ENCODE measurements around the gene KCNIP4. TPM values are rescaled to one million over a fixed set of nuclear protein-coding genes. Genes with fewer than 3 reads are reported as not detected.

Gene KCNIP4
- total RNA-seq, 4 donors from 2014 or later, result 0.19 to 0.50 (median 0.34) TPM; not detected in 1

DNA sequence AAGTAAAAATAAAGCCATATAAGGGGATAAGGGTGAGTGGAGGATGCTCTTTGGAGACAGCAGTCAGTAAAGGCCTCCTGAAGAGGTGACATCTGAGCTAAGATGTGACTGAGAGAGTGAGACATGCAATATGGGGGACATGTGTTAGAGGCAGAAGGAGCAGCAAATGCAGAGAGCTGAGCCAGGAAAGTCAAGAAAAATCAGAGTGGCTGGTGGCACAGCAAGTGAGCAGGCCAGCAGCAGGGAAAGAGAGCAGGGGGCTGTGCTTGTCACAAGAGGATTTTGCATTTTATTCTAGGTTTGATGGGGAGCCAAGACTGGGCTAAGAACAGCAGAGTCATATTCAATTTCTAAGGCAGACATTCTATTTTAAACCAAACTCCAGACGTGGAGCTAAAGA, 394.5 kb downstream of the KCNIP4 start:
- H3K36me3 ChIP-seq, result no peaks in the 10 kb centered on the region
- intact Hi-C loops (cut with DNase I), result no loop called here
- TF ChIP-seq, protein P1, sequence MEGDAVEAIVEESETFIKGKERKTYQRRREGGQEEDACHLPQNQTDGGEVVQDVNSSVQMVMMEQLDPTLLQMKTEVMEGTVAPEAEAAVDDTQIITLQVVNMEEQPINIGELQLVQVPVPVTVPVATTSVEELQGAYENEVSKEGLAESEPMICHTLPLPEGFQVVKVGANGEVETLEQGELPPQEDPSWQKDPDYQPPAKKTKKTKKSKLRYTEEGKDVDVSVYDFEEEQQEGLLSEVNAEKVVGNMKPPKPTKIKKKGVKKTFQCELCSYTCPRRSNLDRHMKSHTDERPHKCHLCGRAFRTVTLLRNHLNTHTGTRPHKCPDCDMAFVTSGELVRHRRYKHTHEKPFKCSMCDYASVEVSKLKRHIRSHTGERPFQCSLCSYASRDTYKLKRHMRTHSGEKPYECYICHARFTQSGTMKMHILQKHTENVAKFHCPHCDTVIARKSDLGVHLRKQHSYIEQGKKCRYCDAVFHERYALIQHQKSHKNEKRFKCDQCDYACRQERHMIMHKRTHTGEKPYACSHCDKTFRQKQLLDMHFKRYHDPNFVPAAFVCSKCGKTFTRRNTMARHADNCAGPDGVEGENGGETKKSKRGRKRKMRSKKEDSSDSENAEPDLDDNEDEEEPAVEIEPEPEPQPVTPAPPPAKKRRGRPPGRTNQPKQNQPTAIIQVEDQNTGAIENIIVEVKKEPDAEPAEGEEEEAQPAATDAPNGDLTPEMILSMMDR (IDR thresholded peaks at IDR 0.05), result no peak
- TF ChIP-seq POLR2AphosphoS5 (IDR thresholded peaks at IDR 0.05), result no peak
- no peak for TF ChIP-seq EP300 (IDR thresholded peaks at IDR 0.05)
- no peak for TF ChIP-seq POLR2A (IDR thresholded peaks at IDR 0.05; ENCODE audit: low read depth)
- no peaks in the 10 kb centered on the region for H3K27me3 ChIP-seq
- no peaks in the 10 kb centered on the region for H3K4me1 ChIP-seq
- 33% methylated on average over 1 of the region's 1 CpG for WGBS
- DNase-seq (ENCODE audit: extremely low spot score), result no peak
- no peak overlapping the region for H3K27ac ChIP-seq (replicated peaks in 1 of 4)
- H3K9me3 ChIP-seq, result no peaks in the 10 kb centered on the region
- H3K4me3 ChIP-seq, result no peak overlapping the region

DNA sequence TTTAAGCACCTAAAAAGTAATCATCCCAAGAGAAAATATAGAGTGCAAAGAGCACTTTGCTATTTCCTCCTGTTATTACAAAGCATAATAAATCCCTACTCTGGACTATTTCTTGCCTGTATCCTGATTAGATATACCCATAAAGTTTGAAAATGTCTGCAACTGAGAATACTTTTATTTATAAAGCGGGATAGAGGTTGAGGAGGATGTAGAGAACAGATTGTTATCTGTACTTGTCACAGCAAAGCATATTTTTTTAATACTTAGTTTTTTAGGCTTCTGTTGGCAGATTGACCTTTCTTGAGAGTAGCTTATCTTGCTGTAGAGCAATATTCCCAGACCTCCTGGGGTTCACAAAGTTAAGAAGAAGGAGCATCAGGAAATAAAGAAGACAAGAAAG, 396.1 kb downstream of the KCNIP4 start:
- H3K27ac ChIP-seq (replicated peaks in 1 of 4), result no peak overlapping the region
- intact Hi-C loops (cut with DNase I), result no loop called here
- H3K36me3 ChIP-seq, result no peaks in the 10 kb centered on the region
- H3K4me3 ChIP-seq, result no peak overlapping the region
- TF ChIP-seq, protein P1 (IDR thresholded peaks at IDR 0.05), result no peak
- TF ChIP-seq EP300 (IDR thresholded peaks at IDR 0.05) (no peak), POLR2AphosphoS5 (IDR thresholded peaks at IDR 0.05) (no peak), POLR2A (IDR thresholded peaks at IDR 0.05; ENCODE audit: low read depth) (no peak)
- 65% methylated on average over 1 of the region's 1 CpG for WGBS
- H3K27me3 ChIP-seq, result no peaks in the 10 kb centered on the region
- no peaks in the 10 kb centered on the region for H3K9me3 ChIP-seq
- no peak for DNase-seq (ENCODE audit: extremely low spot score)
- no peaks in the 10 kb centered on the region for H3K4me1 ChIP-seq

DNA sequence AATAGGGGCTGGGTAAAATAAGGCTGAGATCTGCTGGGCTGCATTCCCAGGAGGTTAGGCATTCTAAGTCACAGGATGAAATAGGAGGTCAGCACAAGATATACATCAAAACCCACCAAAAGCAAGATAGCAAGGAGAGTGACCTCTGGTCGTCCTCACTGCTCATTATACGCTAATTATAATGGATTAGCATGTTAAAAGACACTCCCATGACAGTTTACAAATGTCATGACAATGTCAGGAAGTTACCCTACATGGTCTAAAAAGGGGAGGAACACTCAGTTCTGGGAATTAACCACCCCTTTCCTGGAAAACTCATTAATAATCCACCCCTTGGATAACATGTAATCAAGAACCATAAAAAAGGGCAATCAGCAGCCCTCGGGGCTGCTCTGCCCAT, 403.6 kb downstream of the KCNIP4 start:
- no peaks in the 10 kb centered on the region for H3K27me3 ChIP-seq
- no peak for TF ChIP-seq POLR2AphosphoS5 (IDR thresholded peaks at IDR 0.05)
- no peak for TF ChIP-seq POLR2A (IDR thresholded peaks at IDR 0.05; ENCODE audit: low read depth)
- TF ChIP-seq EP300 (IDR thresholded peaks at IDR 0.05), result no peak
- WGBS, result 80% methylated on average over 3 of the region's 3 CpGs
- no peaks in the 10 kb centered on the region for H3K4me1 ChIP-seq
- intact Hi-C loops (cut with DNase I), result no loop called here
- peaks cover 0 to 6% (median 0%) of the 10 kb centered on the region in 4 donors for H3K9me3 ChIP-seq
- H3K27ac ChIP-seq (replicated peaks in 1 of 4), result no peak overlapping the region
- no peak overlapping the region for H3K4me3 ChIP-seq
- no peaks in the 10 kb centered on the region for H3K36me3 ChIP-seq
- DNase-seq (ENCODE audit: extremely low spot score), result no peak

DNA sequence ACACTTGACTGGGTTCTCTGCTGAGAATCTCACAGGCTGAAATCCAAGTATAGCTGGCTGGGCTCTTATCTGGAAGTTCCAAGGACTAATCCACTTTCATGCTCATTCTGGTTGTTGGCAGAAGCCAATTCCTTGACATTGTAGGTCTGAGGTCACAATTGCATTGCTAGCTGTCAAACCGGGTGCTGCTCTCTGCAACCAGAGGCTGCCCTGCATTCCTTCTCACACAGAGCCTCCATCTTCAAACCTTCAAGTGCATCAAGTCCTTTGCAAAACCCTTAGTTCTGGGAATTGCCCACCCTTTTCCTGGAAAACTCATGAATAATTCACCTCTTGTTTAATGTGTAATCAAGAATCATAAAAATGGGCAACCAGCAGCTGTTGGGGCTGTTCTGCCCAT, 404.2 kb downstream of the KCNIP4 start:
- peaks cover 0 to 6% (median 0%) of the 10 kb centered on the region in 4 donors for H3K9me3 ChIP-seq
- TF ChIP-seq, protein P1 (IDR thresholded peaks at IDR 0.05), result no peak
- no peak for TF ChIP-seq POLR2A (IDR thresholded peaks at IDR 0.05; ENCODE audit: low read depth)
- no peak overlapping the region for H3K27ac ChIP-seq (replicated peaks in 1 of 4)
- no peak for DNase-seq (ENCODE audit: extremely low spot score)
- H3K4me3 ChIP-seq, result no peak overlapping the region
- no peaks in the 10 kb centered on the region for H3K4me1 ChIP-seq
- no peaks in the 10 kb centered on the region for H3K27me3 ChIP-seq
- H3K36me3 ChIP-seq, result no peaks in the 10 kb centered on the region
- intact Hi-C loops (cut with DNase I), result no loop called here
- WGBS, result 56% methylated on average over 1 of the region's 1 CpG

DNA sequence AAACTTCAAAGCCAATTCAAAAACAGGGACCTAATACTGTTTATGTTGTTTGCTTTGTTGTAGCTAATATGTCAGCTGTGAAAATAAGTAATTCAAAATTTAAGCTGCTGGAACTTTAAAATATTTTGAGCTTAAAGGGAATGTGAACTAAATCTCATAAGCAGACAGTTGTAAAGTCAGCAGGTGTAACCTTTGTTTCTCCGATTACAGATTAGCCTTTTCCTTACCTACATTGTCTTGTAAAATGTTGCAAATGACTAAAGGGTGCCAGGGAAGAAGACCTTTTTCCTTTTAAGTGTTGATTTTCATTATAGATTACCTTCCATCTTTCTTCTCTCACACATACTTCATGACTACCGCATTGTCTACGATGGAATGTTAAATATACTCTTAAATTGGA, 405.1 kb downstream of the KCNIP4 start:
- intact Hi-C loops (cut with DNase I), result no loop called here

More for the DNA sequence above, 405.1 kb downstream of the KCNIP4 start:
- no peaks in the 10 kb centered on the region for H3K4me1 ChIP-seq
- no peaks in the 10 kb centered on the region for H3K36me3 ChIP-seq
- no peak overlapping the region for H3K27ac ChIP-seq (replicated peaks in 1 of 4)
- WGBS, result 66% methylated on average over 3 of the region's 3 CpGs
- no peaks in the 10 kb centered on the region for H3K27me3 ChIP-seq
- DNase-seq (ENCODE audit: extremely low spot score), result no peak
- TF ChIP-seq, protein P1 (IDR thresholded peaks at IDR 0.05), result no peak
- TF ChIP-seq POLR2AphosphoS5 (IDR thresholded peaks at IDR 0.05), result no peak
- no peak for TF ChIP-seq EP300 (IDR thresholded peaks at IDR 0.05)
- no peak for TF ChIP-seq POLR2A (IDR thresholded peaks at IDR 0.05; ENCODE audit: low read depth)
- no peak overlapping the region for H3K4me3 ChIP-seq
- H3K9me3 ChIP-seq, result peaks cover 0 to 6% (median 0%) of the 10 kb centered on the region in 4 donors

Data from esophagus muscularis mucosa (tissue), 4 donors.